ENCODE measurements around the gene CNNM1. TPM values are rescaled to one million over a fixed set of nuclear protein-coding genes. Genes with fewer than 3 reads are reported as not detected.
A peak's percentile ranks its signal among the peaks of the same experiment; 100 is the strongest.

CNNM1 gene
- total and polyA plus RNA-seq, 2 experiments from 2014 or later, result 2.2 to 3.8 TPM

- Histone ChIP-seq H3K4me1 (ENCODE audit: insufficient read depth) (peaks cover 5% of the 10 kb centered on the region), H3K27ac (peak overlapping the region; percentile 64), H3K27me3 (no peaks in the 10 kb centered on the region), H3K4me3 (no peak overlapping the region), H2AFZ (no peak overlapping the region), H3K4me2 (no peak overlapping the region), H3K79me2 (no peaks in the 10 kb centered on the region), H3K36me3 (replicated peaks; ENCODE audit: insufficient read depth, low read depth) (no peaks in the 10 kb centered on the region), H3K9me3 (ENCODE audit: low read depth) (no peaks in the 10 kb centered on the region), H3K9me2 (replicated peaks; ENCODE audit: insufficient read depth) (no peaks in the 10 kb centered on the region), H4K20me1 (ENCODE audit: insufficient read depth, poor library complexity, severe bottlenecking) (no peaks in the 10 kb centered on the region)
- 95% methylated on average over 1 of the region's 1 CpG for WGBS (ENCODE audit: low lambda C conversion rate, missing lambda C conversion rate)
- peak; percentile 52 for DNase-seq (ENCODE audit: low spot score)
- TF ChIP-seq EZH2phosphoT487 (IDR thresholded peaks at IDR 0.05; ENCODE audit: low read depth, severe bottlenecking, unreplicated experiment), result no peak
- TF ChIP-seq EZH2 (IDR thresholded peaks at IDR 0.05; ENCODE audit: borderline replicate concordance), result no peak
- no peak for TF ChIP-seq CTCF (IDR thresholded peaks at IDR 0.05; ENCODE audit: poor library complexity)
These were observed 38.9 kb upstream of the CNNM1 start for GRCh38 chr10:99290306-99290705.

GRCh38 chr10:99292159-99292558, 37.0 kb upstream of the CNNM1 start:
- DNase-seq (ENCODE audit: low spot score), result peak; percentile 36
- H3K79me2 ChIP-seq, result no peaks in the 10 kb centered on the region
- H3K9me2 ChIP-seq (replicated peaks; ENCODE audit: insufficient read depth), result no peaks in the 10 kb centered on the region
- H3K9me3 ChIP-seq (ENCODE audit: low read depth), result no peaks in the 10 kb centered on the region
- H3K4me2 ChIP-seq, result no peak overlapping the region
- H3K4me3 ChIP-seq, result no peak overlapping the region
- no peak for TF ChIP-seq EZH2 (IDR thresholded peaks at IDR 0.05; ENCODE audit: borderline replicate concordance)
- no peak for TF ChIP-seq CTCF (IDR thresholded peaks at IDR 0.05; ENCODE audit: poor library complexity)
- 70% methylated on average over 1 of the region's 1 CpG for WGBS (ENCODE audit: low lambda C conversion rate, missing lambda C conversion rate)
- no peaks in the 10 kb centered on the region for H3K27me3 ChIP-seq
- H3K27ac ChIP-seq, result no peak overlapping the region
- H4K20me1 ChIP-seq (ENCODE audit: insufficient read depth, poor library complexity, severe bottlenecking), result no peaks in the 10 kb centered on the region
- no peak overlapping the region for H2AFZ ChIP-seq
- no peaks in the 10 kb centered on the region for H3K36me3 ChIP-seq (replicated peaks; ENCODE audit: insufficient read depth, low read depth)
- peaks cover 5% of the 10 kb centered on the region for H3K4me1 ChIP-seq (ENCODE audit: insufficient read depth)

GRCh38 chr10:99296605-99297004, 32.6 kb upstream of the CNNM1 start:
- no peaks in the 10 kb centered on the region for H3K4me1 ChIP-seq (ENCODE audit: insufficient read depth)
- H3K9me2 ChIP-seq (replicated peaks; ENCODE audit: insufficient read depth), result no peaks in the 10 kb centered on the region
- no peaks in the 10 kb centered on the region for H3K9me3 ChIP-seq (ENCODE audit: low read depth)
- DNase-seq (ENCODE audit: low spot score), result no peak
- no peaks in the 10 kb centered on the region for H3K27me3 ChIP-seq
- H3K4me2 ChIP-seq, result no peak overlapping the region
- WGBS (ENCODE audit: low lambda C conversion rate, missing lambda C conversion rate), result 69% methylated on average over 5 of the region's 5 CpGs
- H3K79me2 ChIP-seq, result no peaks in the 10 kb centered on the region
- no peak overlapping the region for H3K4me3 ChIP-seq
- H4K20me1 ChIP-seq (ENCODE audit: insufficient read depth, poor library complexity, severe bottlenecking), result no peaks in the 10 kb centered on the region
- no peak for TF ChIP-seq EZH2phosphoT487 (IDR thresholded peaks at IDR 0.05; ENCODE audit: low read depth, severe bottlenecking, unreplicated experiment)
- no peak for TF ChIP-seq EZH2 (IDR thresholded peaks at IDR 0.05; ENCODE audit: borderline replicate concordance)
- TF ChIP-seq CTCF (IDR thresholded peaks at IDR 0.05; ENCODE audit: poor library complexity), result no peak
- no peaks in the 10 kb centered on the region for H3K36me3 ChIP-seq (replicated peaks; ENCODE audit: insufficient read depth, low read depth)
- no peak overlapping the region for H2AFZ ChIP-seq
- H3K27ac ChIP-seq, result no peak overlapping the region

GRCh38 chr10:99297033-99297432, 32.1 kb upstream of the CNNM1 start:
- no peak overlapping the region for H3K27ac ChIP-seq
- H3K79me2 ChIP-seq, result no peaks in the 10 kb centered on the region
- no peaks in the 10 kb centered on the region for H3K9me2 ChIP-seq (replicated peaks; ENCODE audit: insufficient read depth)
- H3K27me3 ChIP-seq, result no peaks in the 10 kb centered on the region
- H2AFZ ChIP-seq, result no peak overlapping the region
- H3K9me3 ChIP-seq (ENCODE audit: low read depth), result no peaks in the 10 kb centered on the region
- H3K36me3 ChIP-seq (replicated peaks; ENCODE audit: insufficient read depth, low read depth), result no peaks in the 10 kb centered on the region
- TF ChIP-seq CTCF (IDR thresholded peaks at IDR 0.05; ENCODE audit: poor library complexity) (no peak), EZH2phosphoT487 (IDR thresholded peaks at IDR 0.05; ENCODE audit: low read depth, severe bottlenecking, unreplicated experiment) (no peak), EZH2 (IDR thresholded peaks at IDR 0.05; ENCODE audit: borderline replicate concordance) (no peak)
- no peak overlapping the region for H3K4me2 ChIP-seq
- DNase-seq (ENCODE audit: low spot score), result no peak
- no peaks in the 10 kb centered on the region for H4K20me1 ChIP-seq (ENCODE audit: insufficient read depth, poor library complexity, severe bottlenecking)
- 95% methylated on average over 7 of the region's 7 CpGs for WGBS (ENCODE audit: low lambda C conversion rate, missing lambda C conversion rate)
- no peak overlapping the region for H3K4me3 ChIP-seq
- no peaks in the 10 kb centered on the region for H3K4me1 ChIP-seq (ENCODE audit: insufficient read depth)
